Activated CD8-positive, alpha-beta memory T cell treated with anti-CD3 and anti-CD28 coated beads, Interleukin-2, amount 50 U/mL, for 24 hours (primary cell): ENCODE results near the gene BAG5.

Experiments
- DNase-seq: peaks from one replicate; pipeline ENCODE4 v3.0.0-alpha.2; 2020; ENCODE audit errors: extremely low read depth

The BAG5 gene

DNA sequence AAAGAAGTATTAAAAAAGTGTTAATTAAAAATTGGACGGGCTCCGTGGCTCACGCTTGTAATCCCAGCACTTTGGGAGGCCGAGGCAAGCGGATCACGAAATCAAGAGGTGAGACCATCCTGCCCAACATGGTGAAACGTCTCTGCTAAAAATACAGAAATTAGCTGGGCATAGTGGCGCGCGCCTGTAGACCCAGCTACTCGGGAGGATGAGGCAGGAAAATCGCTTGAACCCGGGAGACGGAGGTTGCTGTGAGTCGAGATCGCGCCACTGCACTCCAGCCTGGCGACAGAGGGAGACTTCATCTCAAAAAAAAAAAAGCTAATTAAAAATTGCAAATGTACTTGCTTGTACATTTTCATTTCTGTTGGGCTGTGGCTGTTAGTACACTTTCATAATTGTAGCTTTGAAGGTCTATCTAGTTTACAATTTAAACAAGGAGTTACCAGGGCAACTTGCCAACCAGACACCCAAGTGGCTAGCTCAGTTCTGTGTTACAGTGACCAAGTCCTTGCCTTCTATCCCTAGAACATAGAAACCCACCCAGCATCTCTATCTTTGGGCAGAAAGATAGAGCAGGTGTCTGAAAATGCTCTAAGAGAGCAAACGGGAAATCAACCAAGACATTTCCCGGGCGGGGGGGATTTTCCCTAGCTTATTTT is 1.5 kb upstream of the BAG5 start:
- no peak for DNase-seq

DNA sequence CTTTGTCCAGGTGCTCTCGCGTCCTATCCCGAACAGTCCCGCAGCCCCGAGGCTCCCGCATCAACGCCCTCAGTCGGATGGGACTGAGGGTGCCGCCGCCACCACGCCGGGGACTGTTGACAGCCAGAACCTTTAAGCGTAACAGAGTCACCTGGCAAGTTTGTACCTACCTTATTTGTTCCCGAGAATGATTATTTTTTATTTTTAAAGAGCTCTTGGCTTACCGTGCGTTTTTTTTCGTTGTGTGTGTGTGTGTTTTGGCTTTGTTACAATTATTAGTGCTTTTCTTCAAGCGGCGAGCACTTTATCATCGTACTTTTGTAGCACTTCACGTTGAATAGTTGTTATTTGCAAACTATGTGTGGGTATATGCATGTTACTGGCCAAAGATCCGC is 766 bp upstream of the BAG5 start:
- no peak for DNase-seq

DNA sequence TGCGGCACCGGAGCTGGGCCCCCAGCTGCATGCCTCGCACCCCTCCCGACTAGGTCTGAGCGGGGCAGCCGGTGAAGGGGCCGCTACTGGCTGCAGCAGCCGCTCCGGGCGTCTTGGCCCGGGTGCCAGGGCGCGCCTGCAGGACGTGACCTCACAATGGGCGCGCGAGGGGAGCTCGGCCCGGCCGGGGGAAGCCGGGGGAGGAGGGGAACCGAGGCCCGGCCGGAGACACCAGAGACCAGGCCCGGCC is 353 bp downstream of the BAG5 start:
- no peak for DNase-seq

DNA sequence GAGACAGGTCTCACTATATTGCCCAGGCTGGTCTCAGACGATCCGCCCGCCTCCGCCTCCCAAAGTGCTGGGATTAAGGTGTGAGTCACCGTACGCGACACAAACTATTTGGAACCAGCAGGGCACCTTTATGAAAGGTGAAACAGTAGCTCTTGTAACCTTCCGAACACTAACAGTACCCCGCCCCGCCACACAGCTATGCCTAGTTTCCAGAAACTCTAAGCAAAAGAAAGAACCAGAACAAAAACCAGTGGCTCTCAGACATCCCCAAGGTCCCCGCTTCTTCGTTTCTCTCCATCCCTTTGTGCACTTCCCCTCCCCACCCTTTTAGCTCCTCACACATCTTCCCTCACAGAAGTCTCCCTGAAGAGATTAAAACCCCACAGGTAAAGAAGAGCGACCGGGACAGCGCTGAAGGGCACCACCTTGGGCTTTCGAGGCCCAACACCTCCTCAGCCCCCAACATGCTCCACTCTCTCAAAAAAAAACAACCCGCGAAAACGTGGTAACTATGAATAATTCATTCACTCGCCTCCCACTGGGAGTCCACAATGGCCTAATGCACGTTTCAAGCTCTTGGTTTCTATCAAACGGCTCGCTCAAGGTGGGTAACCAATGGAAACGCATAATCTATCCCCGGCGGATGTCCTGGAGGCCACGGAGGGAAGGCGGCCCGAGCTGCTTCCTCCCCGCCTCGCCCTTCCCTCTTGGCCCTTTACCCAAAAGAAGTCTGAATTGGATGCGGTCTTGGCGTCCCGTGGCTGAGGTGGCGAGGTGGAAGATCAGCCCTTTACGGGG is 877 bp downstream of the BAG5 start:
- DNase-seq = no peak

DNA sequence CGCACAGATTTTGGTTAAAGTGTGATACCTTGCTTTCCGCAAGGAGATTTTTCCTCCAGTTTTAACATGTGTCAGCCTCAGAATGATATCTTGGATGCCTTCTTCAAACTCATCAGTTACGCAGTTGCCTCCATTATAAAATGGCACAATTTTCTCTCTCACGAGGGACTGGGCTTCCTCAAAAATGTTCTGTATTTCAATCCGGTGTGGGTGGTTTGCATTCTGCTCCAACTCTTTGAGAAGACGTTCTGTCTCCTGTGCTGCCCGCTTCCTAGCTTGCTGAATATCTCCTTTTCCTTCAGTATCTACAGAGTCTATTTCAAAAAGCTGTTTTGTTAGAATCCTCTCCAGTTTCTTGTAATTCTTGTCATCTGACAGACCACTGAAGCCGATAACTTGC is 1.8 kb downstream of the BAG5 start:
- no peak for DNase-seq

DNA sequence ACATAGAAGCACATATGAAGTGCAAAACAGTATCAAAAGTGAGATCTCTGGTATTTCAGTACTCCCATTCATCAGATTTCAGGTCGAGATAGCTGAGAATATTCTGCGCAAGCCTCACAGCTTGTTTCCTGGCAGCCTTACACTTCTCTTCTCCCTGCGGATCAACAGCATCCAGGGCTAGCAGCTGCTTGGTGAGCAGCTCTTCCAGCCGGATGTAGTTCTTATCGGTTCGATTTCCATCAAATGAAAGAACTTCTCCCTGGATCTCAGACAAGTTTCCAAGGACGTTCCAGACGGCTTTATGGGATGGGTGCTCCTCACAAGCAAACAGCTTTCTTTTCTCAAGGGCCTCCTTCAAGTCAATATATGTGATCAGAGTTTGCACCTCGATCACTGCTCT is 2.7 kb downstream of the BAG5 start:
- DNase-seq = no peak

DNA sequence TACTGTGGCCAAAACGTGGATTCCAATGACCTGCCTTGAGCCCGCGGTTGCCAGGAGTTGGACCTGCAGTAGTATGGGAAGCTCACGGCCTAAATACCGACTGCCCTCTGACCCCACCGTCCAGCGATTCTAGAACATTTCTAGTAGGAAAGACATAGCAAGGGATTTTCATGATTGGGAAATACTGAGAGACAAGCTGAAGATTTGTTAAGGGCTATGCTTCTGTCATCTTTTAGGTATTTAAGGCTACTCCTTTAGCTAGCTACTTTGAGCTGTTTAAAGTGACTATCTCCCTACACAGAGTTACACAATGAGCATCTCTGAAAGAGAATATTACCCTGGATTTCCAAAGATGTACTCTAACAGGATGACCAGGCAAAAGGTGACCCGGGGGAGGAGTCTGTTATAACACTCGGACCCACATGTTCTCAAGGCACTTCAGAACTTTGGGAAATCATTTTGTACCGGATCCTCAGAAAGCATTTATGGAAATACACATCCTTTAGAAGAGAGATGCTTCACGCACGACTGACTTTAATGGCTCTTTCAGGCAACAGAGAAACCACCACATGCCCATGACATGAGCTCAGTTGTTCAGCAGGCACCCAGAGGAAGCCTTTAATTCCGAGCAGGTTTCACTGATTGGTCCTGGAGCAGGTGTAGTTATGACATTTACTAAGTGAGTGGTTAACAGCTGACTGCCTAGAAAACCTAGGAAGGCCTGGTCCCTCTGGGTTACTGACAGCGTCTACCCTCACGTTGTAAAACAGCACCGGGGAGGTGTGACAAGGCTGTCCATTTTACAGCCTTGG is 4.2 kb downstream of the BAG5 start:
- DNase-seq = no peak

DNA sequence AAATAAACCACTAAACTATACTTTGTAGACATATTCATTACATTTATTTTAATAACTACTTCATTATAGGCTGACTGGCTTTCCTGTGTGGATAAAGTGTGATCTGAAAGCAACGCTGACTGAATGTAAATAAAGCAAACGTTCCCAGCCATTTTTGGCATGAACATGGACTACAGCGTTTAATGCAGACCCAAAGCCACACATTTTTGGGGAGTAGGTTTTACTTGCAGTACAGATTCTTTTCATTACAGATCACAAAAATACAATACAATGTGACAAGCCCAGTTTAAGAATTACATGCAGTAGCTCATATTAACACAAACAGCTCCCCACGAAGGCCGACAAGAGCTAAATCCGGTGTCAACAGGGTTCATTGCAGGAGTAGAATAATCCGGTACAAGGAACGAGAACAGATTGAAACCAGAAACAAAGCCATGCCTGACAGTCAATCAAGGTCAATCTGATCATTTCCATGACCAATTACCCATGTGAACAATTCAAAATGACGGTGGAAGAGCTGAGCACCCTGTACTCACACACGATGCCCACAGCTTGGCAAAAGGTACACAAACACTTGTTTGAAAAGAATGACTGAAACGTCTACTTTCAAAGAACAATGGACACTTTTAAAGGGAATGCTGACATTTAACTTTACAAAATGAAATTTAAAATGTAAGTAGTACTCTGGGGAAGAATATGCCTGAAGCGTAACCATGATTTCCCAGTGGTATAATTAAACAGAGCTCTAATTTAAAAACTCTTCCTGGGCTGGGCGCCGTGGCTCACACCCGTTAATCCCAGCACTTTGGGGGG is 5.3 kb downstream of the BAG5 start:
- no peak for DNase-seq

DNA sequence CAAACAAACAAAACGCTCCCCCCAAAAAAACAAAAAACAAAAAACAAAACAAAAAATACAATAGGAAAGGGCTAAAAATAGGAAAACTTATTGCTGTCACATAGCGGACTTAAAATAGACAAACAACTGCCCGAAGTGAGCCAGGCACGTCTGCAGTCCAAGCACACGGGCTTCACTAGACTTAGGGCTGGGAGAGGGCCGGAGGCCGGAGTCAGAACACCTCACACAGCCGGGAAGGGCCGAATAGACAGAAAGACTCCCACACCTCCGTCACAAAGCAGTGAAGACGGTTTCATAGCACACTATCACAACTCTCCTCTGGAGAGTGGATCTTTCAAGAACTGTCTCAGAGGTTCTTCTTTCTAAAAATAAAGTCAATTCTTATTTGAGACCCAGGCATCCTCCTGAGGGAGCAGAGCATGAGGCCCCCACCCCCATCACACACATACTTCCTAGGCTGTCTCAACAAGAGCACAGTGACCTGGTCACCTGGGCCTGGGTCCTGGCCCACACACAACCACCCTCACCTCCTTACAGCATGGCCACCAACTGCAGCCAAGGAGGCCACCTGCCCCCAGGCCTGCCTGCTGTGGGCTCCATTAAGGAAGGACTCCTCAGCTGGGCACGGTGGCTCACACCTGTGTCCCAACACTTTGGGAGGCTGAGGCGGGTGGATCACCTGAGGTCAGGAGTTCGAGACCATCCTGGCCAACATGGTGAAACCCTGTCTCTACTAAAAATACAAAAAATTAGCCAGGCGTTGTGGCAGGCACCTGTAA is 6.7 kb downstream of the BAG5 start:
- no peak for DNase-seq

DNA sequence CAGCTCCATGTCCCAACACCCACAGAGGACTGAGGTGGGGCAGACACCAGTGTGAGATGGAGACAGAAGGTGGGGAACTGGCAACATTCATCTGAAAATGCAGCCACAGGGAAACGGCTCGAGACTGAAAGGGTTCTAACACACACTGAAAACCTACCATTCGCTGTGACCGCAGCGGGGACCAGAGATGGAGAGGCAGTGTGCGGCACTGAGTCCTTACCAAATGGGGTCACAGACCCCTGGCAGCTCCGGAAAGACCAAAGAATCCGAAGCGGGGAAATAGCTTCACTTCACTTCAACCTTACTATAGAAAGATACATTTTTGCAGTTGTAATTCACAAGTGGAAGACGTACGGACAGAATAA is 9.6 kb downstream of the BAG5 start:
- DNase-seq = no peak

DNA sequence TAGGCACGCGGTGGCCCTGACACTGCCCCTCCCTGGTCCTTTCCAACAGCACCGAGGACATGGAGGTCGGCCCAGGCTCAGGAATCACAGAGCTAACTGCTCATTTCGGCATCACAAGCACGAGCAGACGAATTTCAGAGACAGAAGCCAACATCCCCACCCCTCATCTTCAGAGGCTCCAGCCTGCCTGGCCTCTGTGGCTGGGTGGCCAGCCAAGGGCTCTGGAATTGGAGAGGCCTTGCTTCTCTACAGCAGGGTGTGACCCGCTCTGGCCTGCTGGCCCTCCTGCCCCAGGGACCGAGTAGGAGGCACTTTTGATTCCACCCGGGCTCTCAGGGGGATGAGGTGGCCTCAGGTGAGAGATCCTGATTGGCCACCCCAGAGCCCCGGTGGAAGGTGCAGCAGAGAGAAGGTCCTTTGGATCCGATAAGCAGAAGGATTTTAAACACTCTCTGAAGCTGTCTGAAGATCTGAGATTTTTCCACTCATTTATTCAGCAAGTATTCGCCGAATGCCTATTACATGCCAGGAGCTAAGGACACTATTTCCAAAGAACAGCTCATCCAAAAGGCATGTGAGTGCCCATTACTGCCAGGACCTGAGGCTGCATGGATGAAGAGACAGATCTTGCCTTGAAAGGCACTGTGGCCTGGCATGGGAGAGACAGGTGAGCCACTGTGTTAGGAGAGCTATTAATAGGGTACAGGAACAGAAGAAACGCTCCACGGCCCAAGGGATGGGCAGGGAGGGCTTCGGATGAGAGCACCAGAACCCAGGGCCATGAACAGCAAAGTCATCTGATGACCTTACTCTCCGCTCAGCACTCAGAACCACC is 10.2 kb downstream of the BAG5 start:
- DNase-seq = no peak

DNA sequence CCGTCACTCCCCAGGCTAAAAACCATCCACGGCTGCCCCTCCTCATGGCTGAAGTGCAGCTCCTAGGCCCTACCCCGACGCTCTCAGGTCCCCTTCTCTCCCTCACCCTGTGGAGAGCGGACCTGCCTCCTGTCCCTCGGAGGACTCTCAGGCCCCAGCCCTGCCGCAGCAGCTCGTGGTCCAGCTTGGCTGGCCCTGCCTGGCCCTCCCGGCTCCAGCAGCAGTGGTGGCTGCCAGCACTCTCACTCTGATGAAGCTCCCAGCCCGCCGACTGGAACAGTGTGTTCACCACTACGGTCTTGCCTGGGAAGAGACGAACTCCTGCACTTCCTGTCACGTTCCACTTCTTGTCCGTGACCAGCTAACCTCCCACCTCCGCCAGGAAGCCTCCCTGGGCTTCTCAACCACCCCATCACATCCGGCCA is 11.1 kb downstream of the BAG5 start:
- DNase-seq = no peak

DNA sequence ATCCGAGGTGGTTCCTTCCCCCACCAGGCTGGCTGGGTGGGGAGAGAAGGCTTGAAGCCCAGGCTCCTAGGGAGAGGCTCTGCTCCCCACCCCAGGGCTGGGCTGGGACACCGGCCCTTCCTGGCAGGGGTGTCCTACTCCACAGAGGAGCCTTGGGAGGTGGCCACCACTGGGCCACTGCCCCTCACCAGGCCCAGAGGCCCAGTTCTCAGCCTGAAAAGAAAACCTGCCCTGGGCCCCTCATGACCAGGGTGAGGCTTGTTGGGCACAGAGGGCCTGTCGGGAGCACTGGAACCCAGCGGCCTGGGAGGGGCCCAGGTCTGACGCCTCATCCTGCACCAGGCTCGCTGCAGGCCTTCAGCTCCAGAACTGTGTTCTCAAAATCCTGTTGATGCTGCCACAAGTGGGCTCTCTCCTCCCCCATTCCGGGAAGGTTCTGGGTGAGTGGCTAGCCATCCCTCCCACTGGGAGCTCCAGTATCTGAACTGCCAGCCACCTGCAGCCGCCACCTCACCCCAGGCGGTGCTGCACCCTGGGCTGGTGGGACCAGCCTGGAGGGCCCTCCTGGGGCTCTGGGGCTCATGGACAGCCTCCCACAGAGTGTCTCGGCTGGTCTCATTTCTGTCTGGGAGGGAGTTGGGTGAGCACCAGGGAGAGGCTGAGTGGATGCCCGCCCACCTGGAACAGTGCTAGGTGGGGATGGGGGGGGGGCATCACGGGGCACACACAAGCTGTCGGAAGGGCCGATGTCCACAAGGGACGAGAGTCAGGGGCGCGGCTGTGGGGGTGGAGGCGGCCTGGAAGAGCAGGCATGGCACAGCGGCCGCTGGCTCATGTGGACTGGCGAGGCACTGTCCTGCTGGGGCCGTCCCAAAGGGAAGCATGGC is 11.8 kb downstream of the BAG5 start:
- DNase-seq = no peak

DNA sequence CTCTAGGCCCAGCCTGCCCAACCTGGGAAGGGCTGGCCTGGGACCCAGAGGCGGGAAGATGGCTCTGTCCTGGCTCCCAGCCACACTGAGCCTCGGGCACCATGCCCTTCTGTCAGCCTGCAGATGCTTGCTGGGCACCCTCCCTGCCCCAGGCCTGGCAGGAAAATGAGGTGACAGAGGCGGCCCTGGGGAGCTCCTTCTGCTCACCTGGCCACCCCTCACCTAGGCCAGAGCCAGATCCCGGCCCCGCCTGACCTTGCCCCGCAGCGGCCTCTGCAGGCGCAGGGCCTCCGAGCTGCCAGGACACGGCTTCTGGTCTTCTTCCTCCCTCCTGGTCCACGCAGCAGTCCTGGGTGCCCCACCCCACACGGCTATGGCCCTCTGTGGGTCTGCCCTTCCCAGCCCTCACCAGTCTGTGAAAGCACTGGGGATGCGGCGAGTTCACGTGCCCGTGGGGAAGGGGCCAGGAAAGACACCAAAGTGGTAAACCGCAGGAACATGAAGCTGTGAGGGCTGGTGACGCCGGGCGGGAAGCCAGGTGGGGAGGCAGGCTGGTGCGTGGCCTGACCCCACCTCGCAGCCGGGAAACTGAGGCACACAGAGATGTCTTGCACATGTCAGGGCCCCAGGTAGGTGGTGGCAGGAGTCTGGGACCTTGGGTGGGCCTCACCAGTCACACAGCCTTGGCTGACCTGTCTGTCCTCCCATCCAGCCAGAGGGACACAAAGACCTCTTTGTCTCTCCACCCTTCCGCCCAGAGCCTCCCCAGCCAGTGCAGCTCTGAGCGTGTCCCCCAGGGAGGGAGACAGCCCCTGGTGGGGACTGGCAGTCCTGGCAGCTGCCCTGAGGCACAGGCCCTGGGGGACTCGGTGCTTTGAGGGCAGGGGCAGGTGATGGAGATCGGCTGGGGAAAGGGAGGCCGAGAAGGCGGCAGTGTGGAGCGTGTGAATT is 12.8 kb downstream of the BAG5 start:
- DNase-seq = no peak

DNA sequence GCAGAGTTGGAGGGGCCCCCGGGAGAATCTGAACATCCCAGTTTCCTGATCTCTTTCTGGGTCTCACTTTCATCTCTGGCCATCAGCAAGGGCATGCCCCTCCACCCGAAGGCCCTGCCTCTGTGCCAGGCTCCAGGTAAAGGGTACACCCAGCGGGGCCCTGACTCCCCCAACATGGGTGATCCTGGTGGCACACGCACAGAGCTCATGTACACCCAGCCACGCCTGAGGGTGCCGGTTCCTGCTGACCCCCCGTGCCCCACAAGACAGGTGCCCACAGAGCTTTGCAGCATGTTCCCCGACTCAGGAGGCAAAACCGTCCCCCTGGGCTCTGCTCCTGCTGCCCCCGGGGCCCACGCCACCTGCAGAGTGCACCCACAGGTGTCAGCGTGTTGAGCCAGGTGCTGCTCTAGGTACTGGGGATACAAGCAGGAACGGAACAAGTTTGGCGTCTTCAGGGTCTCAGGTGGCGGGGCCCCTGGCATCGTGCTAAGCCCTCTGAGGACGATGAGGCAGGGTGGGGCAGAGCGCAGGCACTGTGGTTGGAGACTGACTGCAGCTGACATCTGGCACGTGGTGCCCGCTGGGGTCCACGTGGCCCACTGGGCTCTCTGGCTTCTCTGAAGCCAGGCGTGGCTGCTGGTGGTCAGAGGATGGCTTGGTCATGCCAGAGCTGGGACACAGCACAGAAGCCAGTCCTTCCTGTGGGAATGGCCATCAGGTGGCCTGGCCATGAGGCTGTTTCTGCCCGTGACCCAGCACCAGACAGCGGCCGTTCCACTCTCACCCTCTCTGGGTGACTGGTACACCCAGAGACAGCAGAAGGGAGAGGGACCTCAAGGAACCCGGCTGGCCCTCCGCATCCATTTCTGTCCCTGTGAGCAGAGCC is 13.8 kb downstream of the BAG5 start:
- no peak for DNase-seq

DNA sequence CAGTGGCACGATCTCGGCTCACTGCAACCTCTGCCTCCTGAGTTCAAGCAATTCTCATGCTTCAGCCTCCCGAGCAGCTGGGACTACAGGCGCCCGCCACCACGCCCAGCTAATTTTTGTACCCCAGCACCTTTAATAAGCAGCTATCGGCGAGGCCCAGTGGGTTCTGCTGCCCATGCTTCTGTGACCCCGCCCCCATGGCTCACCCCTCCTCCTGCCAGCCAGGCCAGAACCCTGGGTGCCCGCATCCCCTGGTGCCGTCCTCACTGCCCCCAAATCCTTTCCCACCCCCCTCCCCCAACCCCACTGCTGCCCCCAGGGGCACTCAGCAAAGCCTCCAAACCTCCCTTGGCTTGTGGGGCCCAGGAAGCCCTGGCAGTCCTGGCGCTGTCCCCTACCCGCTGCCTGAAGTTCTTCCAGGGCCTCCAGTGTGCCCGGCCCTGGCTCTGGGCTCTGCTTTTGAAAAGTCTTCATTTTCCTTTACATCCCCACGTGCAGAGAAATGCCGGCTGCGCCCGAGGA is 14.5 kb downstream of the BAG5 start:
- no peak for DNase-seq

DNA sequence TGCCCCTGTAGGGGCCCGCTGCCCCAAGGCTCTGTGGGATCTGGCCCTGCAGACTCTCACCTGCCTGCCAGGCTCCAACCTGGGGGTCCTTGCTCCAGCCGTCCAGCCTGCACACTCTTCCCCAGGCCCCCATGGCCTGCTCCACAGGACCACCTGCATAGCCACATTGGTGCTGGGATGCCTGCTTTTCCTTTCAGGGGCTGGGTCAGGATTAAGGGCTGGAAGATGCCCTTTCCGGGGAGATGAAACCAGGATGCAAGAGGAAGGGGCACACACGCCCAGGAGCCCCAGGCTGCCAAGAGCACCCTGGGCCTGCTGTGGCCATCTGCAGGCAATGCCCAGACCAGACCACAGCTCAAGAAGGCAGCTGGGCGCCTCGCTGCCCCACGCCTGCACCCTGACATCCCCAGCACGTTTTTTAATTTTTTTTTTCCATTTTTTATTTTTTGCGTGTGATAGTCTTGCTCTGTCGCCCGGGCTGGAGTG is 15.0 kb downstream of the BAG5 start:
- DNase-seq = no peak
